ENCODE results near the gene RETSAT.
"Not testable (repeated sequence)": the region's sequence is repeated elsewhere in the genome, so short reads cannot be mapped to it uniquely, and the experiment has no call there.

Gene RETSAT

GRCh38 chr2:85354286-85355072 lies at the start of gene RETSAT, which contains the start of gene ELMOD3:
Gene RETSAT (minus strand): TSS chr2:85354528. CDS start chr2:85354507, 21 bp downstream.
Gene ELMOD3 (plus strand): TSS chr2:85354769. CDS start chr2:85357199, 2,430 bp downstream.
- peak; percentile 94 for DNase-seq (ENCODE audit: low read depth)

- DNase-seq (ENCODE audit: low read depth): no peak
These were observed 47.5 kb upstream of the RETSAT start for GRCh38 chr2:85401844-85402243.

- no peak for DNase-seq (ENCODE audit: low read depth)
These were observed 47.1 kb upstream of the RETSAT start for GRCh38 chr2:85401464-85401805.

GRCh38 chr2:85400541-85401463 lies 46.5 kb upstream of the RETSAT start:
- no peak for DNase-seq (ENCODE audit: low read depth)

GRCh38 chr2:85400023-85400422 lies 45.7 kb upstream of the RETSAT start:
- no peak for DNase-seq (ENCODE audit: low read depth)

GRCh38 chr2:85399183-85399455 lies 44.8 kb upstream of the RETSAT start:
- DNase-seq (ENCODE audit: low read depth): no peak

GRCh38 chr2:85398426-85399182 lies 44.3 kb upstream of the RETSAT start:
- DNase-seq (ENCODE audit: low read depth): no peak

GRCh38 chr2:85397925-85398331 lies 43.6 kb upstream of the RETSAT start:
- DNase-seq (ENCODE audit: low read depth): no peak

GRCh38 chr2:85396531-85397470 lies 42.5 kb upstream of the RETSAT start:
- DNase-seq (ENCODE audit: low read depth): no peak

- DNase-seq (ENCODE audit: low read depth): no peak
These were observed 41.7 kb upstream of the RETSAT start for GRCh38 chr2:85395912-85396475.

- no peak for DNase-seq (ENCODE audit: low read depth)
These were observed 40.6 kb upstream of the RETSAT start for GRCh38 chr2:85394976-85395375.

GRCh38 chr2:85394261-85394681 lies 39.9 kb upstream of the RETSAT start:
- no peak for DNase-seq (ENCODE audit: low read depth)

- DNase-seq (ENCODE audit: low read depth): no peak
These were observed 39.5 kb upstream of the RETSAT start for GRCh38 chr2:85393836-85394235.

GRCh38 chr2:85390941-85391669 lies 36.8 kb upstream of the RETSAT start:
- peak; percentile 61 for DNase-seq (ENCODE audit: low read depth)

GRCh38 chr2:85388878-85389538 lies 34.7 kb upstream of the RETSAT start:
- no peak for DNase-seq (ENCODE audit: low read depth)

GRCh38 chr2:85387754-85388153 lies 33.4 kb upstream of the RETSAT start:
- no peak for DNase-seq (ENCODE audit: low read depth)

GRCh38 chr2:85385746-85386145 lies 31.4 kb upstream of the RETSAT start:
- no peak for DNase-seq (ENCODE audit: low read depth)

- no peak for DNase-seq (ENCODE audit: low read depth)
These were observed 29.5 kb upstream of the RETSAT start for GRCh38 chr2:85383850-85384249.

GRCh38 chr2:85383151-85383550 lies 28.8 kb upstream of the RETSAT start:
- DNase-seq (ENCODE audit: low read depth): not testable (repeated sequence)

- no peak for DNase-seq (ENCODE audit: low read depth)
These were observed 25.7 kb upstream of the RETSAT start for GRCh38 chr2:85380048-85380447.
